Activated T-cell treated with anti-CD3 and anti-CD28 coated beads, Interleukin-2, amount 50 U/mL, for 72 hours (primary cell): ENCODE measurements around the gene PROZ. TPM values are rescaled to one million over a fixed set of nuclear protein-coding genes. Genes with fewer than 3 reads are reported as not detected.

Source experiments
- ATAC-seq, 2 donors: fragments of 150-1000 bp; cut with Tn5 transposase; replicated peaks in 1 of 2; 2 replicates each; pipeline ENCODE4 v1.10.0; 2021; ENCODE audit warnings: moderate library complexity in 2 of 2, mild to moderate bottlenecking in 1 of 2
- DNase-seq, 2 donors: peaks; one replicate each; pipeline ENCODE4 v3.0.0; 2021 to 2022; ENCODE audit warnings: mixed read lengths in 1 of 2
- H3K27ac Mint-ChIP-seq: one replicate; pipeline ENCODE4 v1.8.0; 2022; ENCODE audit warnings: mild to moderate bottlenecking, moderate library complexity, mixed read lengths
- H3K27me3 Mint-ChIP-seq: one replicate; pipeline ENCODE4 v1.8.0; 2022; ENCODE audit warnings: low read depth, mixed read lengths
- H3K36me3 Mint-ChIP-seq, 2 donors: one replicate each; pipeline ENCODE4 v1.8.0; 2022; ENCODE audit warnings: mixed read lengths in 2 of 2, mild to moderate bottlenecking in 1 of 2; ENCODE audit not compliant: insufficient read depth in 2 of 2
- H3K4me1 Mint-ChIP-seq: one replicate; pipeline ENCODE4 v1.8.0; 2022; ENCODE audit warnings: low read depth, mixed read lengths
- H3K4me3 Mint-ChIP-seq, 2 donors: one replicate each; pipeline ENCODE4 v1.8.0; 2022; ENCODE audit warnings: mild to moderate bottlenecking in 2 of 2, mixed read lengths in 2 of 2, moderate library complexity in 2 of 2
- H3K9me3 Mint-ChIP-seq, 2 donors: one replicate each; pipeline ENCODE4 v1.8.0; 2022; ENCODE audit warnings: mixed read lengths in 2 of 2
- total RNA-seq, 2 donors: library from RNA; stranded (reverse); gene quantifications; one replicate each; pipeline ENCODE4 v1.2.3, GENCODE V29; 2022

Gene PROZ
- total RNA-seq, 2 donors from 2014 or later, result not detected

- DNase-seq, result no peak
- Mint-ChIP-seq H3K9me3 (no peaks in the 10 kb centered on the region), H3K27me3 (no peaks in the 10 kb centered on the region)
Observed at GRCh38 chr13:113116206-113116800, 42.1 kb upstream of the PROZ start.

DNA sequence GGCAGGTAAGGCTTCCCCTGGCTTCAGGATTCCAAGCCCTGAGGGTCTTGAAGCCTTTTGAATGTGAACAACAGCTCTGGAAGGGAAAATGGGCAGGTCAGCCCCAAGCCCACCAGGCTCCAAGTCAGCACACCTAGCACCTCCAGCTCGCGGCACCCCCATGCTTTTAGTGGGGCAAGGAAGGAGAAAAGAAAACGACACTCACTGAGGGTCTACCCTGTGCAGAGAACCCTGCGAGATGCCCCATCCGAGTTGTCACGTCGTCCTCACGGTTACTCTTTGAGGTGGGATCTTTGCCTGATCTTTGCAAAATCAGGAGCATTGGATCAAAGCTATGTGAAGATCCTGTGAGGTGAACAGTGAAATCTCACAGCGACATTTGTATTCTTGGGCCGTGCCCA, 41.6 kb upstream of the PROZ start:
- Mint-ChIP-seq H3K4me1 (no peaks in the 10 kb centered on the region), H3K9me3 (no peaks in the 10 kb centered on the region), H3K27me3 (no peaks in the 10 kb centered on the region), H3K36me3 (no peaks in the 10 kb centered on the region), H3K4me3 (no peak overlapping the region), H3K27ac (no peak overlapping the region)
- ATAC-seq, result no peak
- no peak for DNase-seq

More at GRCh38 chr13:113116206-113116800, 42.1 kb upstream of the PROZ start:
- H3K4me3 Mint-ChIP-seq, result no peak overlapping the region
- no peaks in the 10 kb centered on the region for H3K36me3 Mint-ChIP-seq
- no peaks in the 10 kb centered on the region for H3K4me1 Mint-ChIP-seq
- no peak overlapping the region for H3K27ac Mint-ChIP-seq
- no peak for ATAC-seq

- H3K4me3 Mint-ChIP-seq, result no peak overlapping the region
- H3K36me3 Mint-ChIP-seq, result no peaks in the 10 kb centered on the region
- DNase-seq (no peak), ATAC-seq (no peak)
- no peaks in the 10 kb centered on the region for H3K27me3 Mint-ChIP-seq
- no peaks in the 10 kb centered on the region for H3K9me3 Mint-ChIP-seq
- H3K27ac Mint-ChIP-seq, result no peak overlapping the region
- H3K4me1 Mint-ChIP-seq, result no peaks in the 10 kb centered on the region
Observed at GRCh38 chr13:113117335-113117872, 41.0 kb upstream of the PROZ start.

DNA sequence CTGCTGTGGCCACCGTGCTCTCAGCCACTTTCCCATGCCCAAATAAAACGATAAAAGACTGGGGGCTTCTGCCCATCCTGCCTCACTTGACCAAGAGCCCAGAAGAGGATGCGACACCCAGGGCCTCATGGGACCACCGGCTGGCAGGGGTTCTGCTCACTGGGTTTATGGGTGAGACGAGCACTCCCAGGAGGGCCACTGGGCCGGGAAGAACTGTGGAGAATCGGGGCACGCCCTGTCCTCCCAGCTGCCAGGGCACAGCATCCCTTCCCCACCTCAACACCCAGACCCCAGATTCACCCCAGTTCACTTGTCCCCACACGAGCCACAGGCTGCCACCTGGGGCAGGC, 40.6 kb upstream of the PROZ start:
- DNase-seq (no peak), ATAC-seq (no peak)
- Mint-ChIP-seq H3K4me3 (no peak overlapping the region), H3K27ac (no peak overlapping the region), H3K27me3 (no peaks in the 10 kb centered on the region), H3K9me3 (no peaks in the 10 kb centered on the region), H3K36me3 (no peaks in the 10 kb centered on the region), H3K4me1 (no peaks in the 10 kb centered on the region)

GRCh38 chr13:113118261-113119021, 40.0 kb upstream of the PROZ start:
- DNase-seq, result no peak
- H3K9me3 Mint-ChIP-seq, result no peaks in the 10 kb centered on the region
- H3K27me3 Mint-ChIP-seq, result no peaks in the 10 kb centered on the region
- no peak overlapping the region for H3K4me3 Mint-ChIP-seq
- ATAC-seq, result no peak
- H3K4me1 Mint-ChIP-seq, result no peaks in the 10 kb centered on the region
- no peak overlapping the region for H3K27ac Mint-ChIP-seq
- no peaks in the 10 kb centered on the region for H3K36me3 Mint-ChIP-seq

- Mint-ChIP-seq H3K27ac (no peak overlapping the region), H3K36me3 (no peaks in the 10 kb centered on the region), H3K4me3 (no peak overlapping the region), H3K4me1 (no peaks in the 10 kb centered on the region), H3K27me3 (no peaks in the 10 kb centered on the region), H3K9me3 (no peaks in the 10 kb centered on the region)
- ATAC-seq (no peak), DNase-seq (no peak)
Observed at GRCh38 chr13:113119166-113119821, 39.2 kb upstream of the PROZ start.

DNA sequence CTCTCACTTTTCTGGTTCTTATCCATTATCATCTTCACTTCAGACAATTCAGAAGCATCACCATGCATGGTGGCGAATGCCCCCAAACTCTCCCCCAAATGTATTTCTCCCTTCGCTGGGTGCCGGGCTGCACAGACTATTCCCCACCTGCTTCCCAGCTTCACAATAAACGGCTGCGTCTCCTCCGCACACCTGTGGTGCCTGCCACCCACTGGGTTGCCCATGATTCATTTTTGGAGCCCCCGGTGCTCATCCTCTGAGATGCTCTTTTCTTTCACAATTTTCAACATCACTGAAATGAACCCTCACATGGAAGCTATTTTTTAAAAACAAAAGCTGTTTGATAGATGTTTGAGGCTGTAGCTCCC, 38.6 kb upstream of the PROZ start:
- no peaks in the 10 kb centered on the region for H3K36me3 Mint-ChIP-seq
- no peak for DNase-seq
- no peaks in the 10 kb centered on the region for H3K27me3 Mint-ChIP-seq
- H3K4me1 Mint-ChIP-seq, result no peaks in the 10 kb centered on the region
- no peak overlapping the region for H3K4me3 Mint-ChIP-seq
- no peak for ATAC-seq
- H3K9me3 Mint-ChIP-seq, result no peaks in the 10 kb centered on the region
- no peak overlapping the region for H3K27ac Mint-ChIP-seq

DNA sequence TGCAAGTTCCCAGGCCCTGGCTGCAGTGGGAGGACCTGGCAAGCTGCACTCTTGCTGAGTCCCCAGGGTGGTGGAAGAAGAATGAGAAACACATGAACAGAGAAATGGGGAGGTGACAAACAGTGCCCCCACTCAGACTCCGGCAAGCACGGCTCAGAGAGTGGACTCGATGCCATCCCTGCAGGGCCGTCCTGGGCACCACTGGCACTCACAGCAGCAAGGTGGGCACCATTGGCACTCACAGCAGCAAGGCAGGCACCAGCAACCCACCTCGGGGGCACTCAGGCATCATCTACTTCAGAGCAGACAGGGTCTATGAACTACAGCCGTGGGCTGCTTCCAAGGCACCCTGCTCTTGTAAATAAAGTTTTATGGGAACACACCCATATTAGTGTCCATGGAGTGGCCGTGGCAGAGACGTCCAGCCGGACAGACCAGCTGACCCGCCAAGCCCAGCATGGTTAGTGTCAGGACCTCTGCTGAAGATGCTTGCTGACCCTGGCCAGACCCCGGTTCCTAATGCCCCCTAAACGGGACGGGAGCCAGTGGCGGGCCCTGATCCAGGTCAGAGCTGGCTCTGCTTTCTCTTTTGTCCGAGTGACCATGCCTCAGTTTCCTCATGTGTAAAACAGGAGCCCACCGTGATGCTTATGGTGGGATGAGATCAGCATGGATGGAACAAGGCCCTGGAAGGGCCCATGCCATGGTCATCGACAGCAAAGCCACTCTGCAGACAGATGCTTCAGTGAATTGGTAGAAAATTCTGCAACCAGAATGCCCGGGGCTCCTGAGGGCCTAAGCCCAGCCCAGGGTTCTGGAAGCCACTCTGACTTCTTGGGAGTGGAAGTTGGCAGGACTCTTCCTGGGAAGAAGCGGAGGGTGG, 37.9 kb upstream of the PROZ start:
- Mint-ChIP-seq H3K36me3 (no peaks in the 10 kb centered on the region), H3K4me3 (no peak overlapping the region), H3K27ac (no peak overlapping the region), H3K27me3 (no peaks in the 10 kb centered on the region), H3K4me1 (no peaks in the 10 kb centered on the region), H3K9me3 (no peaks in the 10 kb centered on the region)
- DNase-seq (no peak), ATAC-seq (no peak)

- no peaks in the 10 kb centered on the region for H3K27me3 Mint-ChIP-seq
- H3K4me1 Mint-ChIP-seq, result no peaks in the 10 kb centered on the region
- H3K27ac Mint-ChIP-seq, result no peak overlapping the region
- H3K9me3 Mint-ChIP-seq, result no peaks in the 10 kb centered on the region
- H3K36me3 Mint-ChIP-seq, result no peaks in the 10 kb centered on the region
- ATAC-seq (no peak), DNase-seq (no peak)
- H3K4me3 Mint-ChIP-seq, result no peak overlapping the region
Observed at GRCh38 chr13:113121183-113121927, 37.1 kb upstream of the PROZ start.

DNA sequence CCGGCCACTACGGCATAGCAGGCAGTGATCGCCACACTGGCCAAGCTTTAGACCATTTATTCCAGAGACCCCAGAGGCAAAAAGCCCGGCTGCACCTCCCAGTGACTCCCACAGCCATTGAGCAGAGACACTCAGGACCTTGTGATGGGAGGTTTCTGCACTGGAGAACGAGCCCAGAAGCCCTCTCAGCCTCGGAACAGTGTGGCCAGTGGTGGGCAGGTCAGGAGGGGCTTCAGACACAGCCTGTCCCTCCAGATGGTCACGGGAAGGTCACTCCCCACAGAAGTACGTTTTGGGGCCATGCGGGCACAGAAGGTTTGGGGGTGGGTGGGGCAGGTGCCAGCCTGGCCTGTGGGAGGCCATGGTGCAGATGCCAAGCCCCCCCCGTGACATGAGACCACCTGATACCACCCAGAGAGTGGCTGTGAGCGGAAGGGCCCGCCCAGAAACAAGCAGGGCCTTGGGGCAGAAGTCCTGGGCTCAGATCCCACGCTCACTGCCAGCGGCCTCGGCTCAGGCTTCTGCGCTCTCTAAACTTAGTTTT, 36.4 kb upstream of the PROZ start:
- Mint-ChIP-seq H3K27ac (no peak overlapping the region), H3K4me1 (no peaks in the 10 kb centered on the region), H3K4me3 (no peak overlapping the region), H3K36me3 (no peaks in the 10 kb centered on the region), H3K9me3 (no peaks in the 10 kb centered on the region), H3K27me3 (peaks cover under 1% of the 10 kb centered on the region)
- DNase-seq, result no peak
- no peak for ATAC-seq

DNA sequence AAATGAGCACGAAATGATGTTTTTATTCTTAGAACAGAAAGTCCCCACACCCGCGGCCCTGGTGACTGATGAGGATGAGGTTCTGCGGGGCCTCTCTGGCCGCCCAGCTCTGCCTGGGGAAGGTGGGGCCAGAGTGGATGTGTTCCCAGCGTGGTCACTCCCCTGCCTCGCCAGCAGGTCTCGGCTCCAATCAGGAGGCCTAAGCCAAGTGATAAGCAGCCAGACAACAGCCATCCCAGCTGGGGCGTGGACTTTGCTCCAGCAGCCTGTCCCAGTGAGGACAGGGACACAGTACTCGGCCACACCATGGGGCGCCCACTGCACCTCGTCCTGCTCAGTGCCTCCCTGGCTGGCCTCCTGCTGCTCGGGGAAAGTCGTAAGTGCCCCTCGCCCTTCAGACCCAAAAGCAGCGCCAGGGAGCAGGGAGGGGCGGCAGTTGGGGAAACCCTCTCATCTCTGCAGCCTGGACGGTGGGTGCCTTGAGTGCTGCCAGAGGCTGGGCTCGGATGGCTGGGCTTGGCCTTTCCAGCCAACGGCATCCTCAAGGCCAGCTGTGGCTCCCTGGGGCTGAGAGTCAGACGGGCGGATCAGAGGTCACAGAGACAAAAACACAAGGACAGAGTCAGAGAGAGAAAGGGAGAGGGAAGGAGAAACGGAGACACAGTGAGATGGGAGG, 35.8 kb upstream of the PROZ start, which contains the start of gene F10:
TSS of gene F10 (plus strand) at position 250 of the 676 bp plus-strand sequence. CDS start at position 307, 57 bp downstream.
- no peak within 1 kb of the TSS for H3K27ac Mint-ChIP-seq
- H3K27me3 Mint-ChIP-seq, result peaks cover 7% of the 10 kb centered on the region
- no peak for ATAC-seq
- DNase-seq, result no peak
- no peaks in the 10 kb centered on the region for H3K36me3 Mint-ChIP-seq
- no peak within 1 kb of the TSS for H3K4me3 Mint-ChIP-seq
- no peaks in the 10 kb centered on the region for H3K9me3 Mint-ChIP-seq
- H3K4me1 Mint-ChIP-seq, result no peaks in the 10 kb centered on the region
